ENCODE results near the gene UBTF. TPM values are rescaled to one million over a fixed set of nuclear protein-coding genes. Genes with fewer than 3 reads are reported as not detected.

Gene UBTF
- total RNA-seq, 5 donors from 2014 or later (not counting 1 experiment from before 2014, with no cell fraction given) = 162 to 228 (median 213) TPM

GRCh38 chr17:44212507-44213402 lies 6.7 kb downstream of the UBTF start:
- peaks cover 75 to 81% (median 78%) of the 10 kb centered on the region in 3 donors for H3K4me1 Mint-ChIP-seq
- H3K4me3 ChIP-seq (ENCODE audit: control insufficient read depth in 1 of 2, extremely low read depth in 1 of 2, low read length in 1 of 2) = no peak overlapping the region
- DNase-seq (no peak), ATAC-seq (replicated peaks in 1 of 4) (no peak)
- CTCF ChIA-PET = interaction anchor here (0.6 to 1.5 kb wide), 2 partner anchors 104 to 133 kb away, joined by 4 read pairs; no protein-coding TSS in a partner anchor
- peak overlapping the region; percentile 94 to 98 for H3K27ac Mint-ChIP-seq
- H3K27me3 Mint-ChIP-seq = no peaks in the 10 kb centered on the region
- peaks cover 29 to 76% of the 10 kb centered on the region in 2 donors for H3K36me3 ChIP-seq (ENCODE audit: control insufficient read depth in 2 of 2, extremely low read depth in 1 of 2, insufficient read depth in 1 of 2, low read length in 1 of 2)
- peaks cover 46% of the 10 kb centered on the region for H3K36me3 Mint-ChIP-seq
- POLR2A ChIA-PET = interaction anchor here in 1 of 2 donors (0.6 kb wide), 1 partner anchor 27 kb away, joined by 3 read pairs; no protein-coding TSS in a partner anchor
- H3K4me3 Mint-ChIP-seq = peak overlapping the region in 1 of 3 donors; percentile 80
- WGBS (ENCODE audit: insufficient coverage) = 98% methylated on average over 13 of the region's 31 CpGs
- H3K27me3 ChIP-seq (replicated peaks in 1 of 2; ENCODE audit: control insufficient read depth in 2 of 2, extremely low read depth in 1 of 2, insufficient read depth in 2 of 2, low read length in 1 of 2) = no peaks in the 10 kb centered on the region
- peak overlapping the region; percentile 2 for H3K27ac ChIP-seq (ENCODE audit: low read length)
- H3K9me3 Mint-ChIP-seq = no peaks in the 10 kb centered on the region
- H3K4me1 ChIP-seq (ENCODE audit: control insufficient read depth in 1 of 2, extremely low read depth in 1 of 2, insufficient read depth in 2 of 2, low read length in 2 of 2) = peaks cover 37 to 90% of the 10 kb centered on the region in 2 experiments
- no peaks in the 10 kb centered on the region for H3K9me3 ChIP-seq

GRCh38 chr17:44211281-44212265 lies 7.9 kb downstream of the UBTF start:
- Histone ChIP-seq H3K36me3 (ENCODE audit: control insufficient read depth in 2 of 2, extremely low read depth in 1 of 2, insufficient read depth in 1 of 2, low read length in 1 of 2) (peaks cover 29 to 85% of the 10 kb centered on the region in 2 donors), H3K27me3 (replicated peaks in 1 of 2; ENCODE audit: control insufficient read depth in 2 of 2, extremely low read depth in 1 of 2, insufficient read depth in 2 of 2, low read length in 1 of 2) (no peaks in the 10 kb centered on the region), H3K9me3 (no peaks in the 10 kb centered on the region), H3K27ac (ENCODE audit: low read length) (no peak overlapping the region), H3K4me1 (ENCODE audit: control insufficient read depth in 1 of 2, extremely low read depth in 1 of 2, insufficient read depth in 2 of 2, low read length in 2 of 2) (peaks cover 27 to 82% of the 10 kb centered on the region in 2 experiments), H3K4me3 (ENCODE audit: control insufficient read depth in 1 of 2, extremely low read depth in 1 of 2, low read length in 1 of 2) (no peak overlapping the region)
- Mint-ChIP-seq H3K27ac (peak overlapping the region; percentile 23 to 52), H3K4me1 (peaks cover 64 to 72% (median 66%) of the 10 kb centered on the region in 3 donors), H3K36me3 (peaks cover 46% of the 10 kb centered on the region), H3K9me3 (no peaks in the 10 kb centered on the region), H3K4me3 (peak overlapping the region in 1 of 3 donors; percentile 38), H3K27me3 (no peaks in the 10 kb centered on the region)
- no peak for DNase-seq
- ATAC-seq (replicated peaks in 1 of 4) = no peak
- POLR2A ChIA-PET = interaction anchor here in 1 of 2 donors (0.6 kb wide), 1 partner anchor 25 kb away, joined by 3 read pairs; no protein-coding TSS in a partner anchor
- CTCF ChIA-PET = interaction anchor here (0.6 to 2.0 kb wide), 5 partner anchors 9 to 134 kb away, joined by 3 to 12 read pairs (median 5); partner anchors contain the start of gene GRN (in 1 of the 2)
- 93% methylated on average over 15 of the region's 30 CpGs for WGBS (ENCODE audit: insufficient coverage)

GRCh38 chr17:44210342-44211192 lies 8.9 kb downstream of the UBTF start:
- ChIA-PET POLR2A (interaction anchor here in 1 of 2 donors (0.5 to 0.6 kb wide), 2 partner anchors 15 to 54 kb away, joined by 4 to 6 read pairs; no protein-coding TSS in a partner anchor), CTCF (interaction anchor here (0.5 to 2.0 kb wide), 15 partner anchors 9 to 138 kb away, joined by 3 to 13 read pairs (median 5); partner anchors contain the start of genes GRN (in 2 of the 2), HDAC5 (in 1 of the 2) and TMUB2 (in 1 of the 2))
- peak overlapping the region; percentile 62 for H3K27ac ChIP-seq (ENCODE audit: low read length)
- 32% methylated on average over 58 of the region's 64 CpGs for WGBS (ENCODE audit: insufficient coverage)
- H3K4me1 ChIP-seq (ENCODE audit: control insufficient read depth in 1 of 2, extremely low read depth in 1 of 2, insufficient read depth in 2 of 2, low read length in 2 of 2) = peaks cover 17 to 73% of the 10 kb centered on the region in 2 experiments
- H3K36me3 ChIP-seq (ENCODE audit: control insufficient read depth in 2 of 2, extremely low read depth in 1 of 2, insufficient read depth in 1 of 2, low read length in 1 of 2) = peaks cover 29 to 76% of the 10 kb centered on the region in 2 donors
- peak; percentile 81 to 95 (median 89) for DNase-seq
- H3K9me3 ChIP-seq = no peaks in the 10 kb centered on the region
- peak; percentile 95 to 96 (median 96) for ATAC-seq (replicated peaks in 1 of 4)
- Mint-ChIP-seq H3K27me3 (no peaks in the 10 kb centered on the region), H3K9me3 (no peaks in the 10 kb centered on the region), H3K36me3 (peaks cover 36% of the 10 kb centered on the region), H3K4me3 (peak overlapping the region; percentile 34 to 62 (median 50)), H3K4me1 (peaks cover 54 to 68% (median 63%) of the 10 kb centered on the region in 3 donors), H3K27ac (peak overlapping the region; percentile 70 to 83)
- H3K4me3 ChIP-seq (ENCODE audit: control insufficient read depth in 1 of 2, extremely low read depth in 1 of 2, low read length in 1 of 2) = no peak overlapping the region
- H3K27me3 ChIP-seq (replicated peaks in 1 of 2; ENCODE audit: control insufficient read depth in 2 of 2, extremely low read depth in 1 of 2, insufficient read depth in 2 of 2, low read length in 1 of 2) = no peaks in the 10 kb centered on the region

GRCh38 chr17:44209786-44210341 lies 9.6 kb downstream of the UBTF start:
- WGBS (ENCODE audit: insufficient coverage) = 58% methylated on average over 8 of the region's 11 CpGs
- H3K27ac ChIP-seq (ENCODE audit: low read length) = peak overlapping the region; percentile 62
- ATAC-seq (replicated peaks in 1 of 4) (peak in 1 of 4 experiments; percentile 7), DNase-seq (peak in 2 of 35 experiments; percentile 10 to 41)
- Mint-ChIP-seq H3K36me3 (peaks cover 29% of the 10 kb centered on the region), H3K9me3 (no peaks in the 10 kb centered on the region), H3K4me3 (peak overlapping the region; percentile 34 to 62 (median 50)), H3K27ac (peak overlapping the region; percentile 70 to 83), H3K4me1 (peaks cover 46 to 63% (median 56%) of the 10 kb centered on the region in 3 donors), H3K27me3 (no peaks in the 10 kb centered on the region)
- no peaks in the 10 kb centered on the region for H3K27me3 ChIP-seq (replicated peaks in 1 of 2; ENCODE audit: control insufficient read depth in 2 of 2, extremely low read depth in 1 of 2, insufficient read depth in 2 of 2, low read length in 1 of 2)
- ChIA-PET POLR2A (interaction anchor here in 1 of 2 donors (0.5 to 0.6 kb wide), 2 partner anchors 14 to 53 kb away, joined by 4 to 6 read pairs; no protein-coding TSS in a partner anchor), CTCF (interaction anchor here (0.5 to 2.0 kb wide), 16 partner anchors 8 to 154 kb away, joined by 3 to 13 read pairs (median 4); partner anchors contain the start of genes GRN (in 2 of the 2), FAM171A2 (in 1 of the 2), HDAC5 (in 1 of the 2) and TMUB2 (in 1 of the 2))
- H3K4me3 ChIP-seq (ENCODE audit: control insufficient read depth in 1 of 2, extremely low read depth in 1 of 2, low read length in 1 of 2) = no peak overlapping the region
- H3K4me1 ChIP-seq (ENCODE audit: control insufficient read depth in 1 of 2, extremely low read depth in 1 of 2, insufficient read depth in 2 of 2, low read length in 2 of 2) = peaks cover 11 to 66% of the 10 kb centered on the region in 2 experiments
- no peaks in the 10 kb centered on the region for H3K9me3 ChIP-seq
- H3K36me3 ChIP-seq (ENCODE audit: control insufficient read depth in 2 of 2, extremely low read depth in 1 of 2, insufficient read depth in 1 of 2, low read length in 1 of 2) = peaks cover 29 to 69% of the 10 kb centered on the region in 2 donors

GRCh38 chr17:44207743-44208142 lies 11.7 kb downstream of the UBTF start:
- Mint-ChIP-seq H3K4me3 (no peak overlapping the region), H3K36me3 (peaks cover 15% of the 10 kb centered on the region), H3K27me3 (no peaks in the 10 kb centered on the region), H3K27ac (no peak overlapping the region), H3K9me3 (no peaks in the 10 kb centered on the region), H3K4me1 (peaks cover 43 to 61% (median 51%) of the 10 kb centered on the region in 3 donors)
- peaks cover 24 to 52% of the 10 kb centered on the region in 2 donors for H3K36me3 ChIP-seq (ENCODE audit: control insufficient read depth in 2 of 2, extremely low read depth in 1 of 2, insufficient read depth in 1 of 2, low read length in 1 of 2)
- H3K9me3 ChIP-seq = no peaks in the 10 kb centered on the region
- H3K27me3 ChIP-seq (replicated peaks in 1 of 2; ENCODE audit: control insufficient read depth in 2 of 2, extremely low read depth in 1 of 2, insufficient read depth in 2 of 2, low read length in 1 of 2) = no peaks in the 10 kb centered on the region
- no peak for DNase-seq
- peaks cover 13 to 60% of the 10 kb centered on the region in 2 experiments for H3K4me1 ChIP-seq (ENCODE audit: control insufficient read depth in 1 of 2, extremely low read depth in 1 of 2, insufficient read depth in 2 of 2, low read length in 2 of 2)
- 90% methylated on average over 2 of the region's 5 CpGs for WGBS (ENCODE audit: insufficient coverage)
- H3K4me3 ChIP-seq (ENCODE audit: control insufficient read depth in 1 of 2, extremely low read depth in 1 of 2, low read length in 1 of 2) = no peak overlapping the region
- no peak for ATAC-seq (replicated peaks in 1 of 4)
- ChIA-PET CTCF (interaction anchor here (0.5 to 0.6 kb wide), 2 partner anchors 22 to 121 kb away, joined by 4 to 7 read pairs; no protein-coding TSS in a partner anchor), POLR2A (no interaction called here)
- H3K27ac ChIP-seq (ENCODE audit: low read length) = no peak overlapping the region

Measured in T-cell (primary cell).